ENCODE measurements around the gene ZNF581. TPM values are rescaled to one million over a fixed set of nuclear protein-coding genes. Genes with fewer than 3 reads are reported as not detected.

Gene ZNF581
- total RNA-seq, 1 experiment from 2014 or later = 65.1 TPM

DNA sequence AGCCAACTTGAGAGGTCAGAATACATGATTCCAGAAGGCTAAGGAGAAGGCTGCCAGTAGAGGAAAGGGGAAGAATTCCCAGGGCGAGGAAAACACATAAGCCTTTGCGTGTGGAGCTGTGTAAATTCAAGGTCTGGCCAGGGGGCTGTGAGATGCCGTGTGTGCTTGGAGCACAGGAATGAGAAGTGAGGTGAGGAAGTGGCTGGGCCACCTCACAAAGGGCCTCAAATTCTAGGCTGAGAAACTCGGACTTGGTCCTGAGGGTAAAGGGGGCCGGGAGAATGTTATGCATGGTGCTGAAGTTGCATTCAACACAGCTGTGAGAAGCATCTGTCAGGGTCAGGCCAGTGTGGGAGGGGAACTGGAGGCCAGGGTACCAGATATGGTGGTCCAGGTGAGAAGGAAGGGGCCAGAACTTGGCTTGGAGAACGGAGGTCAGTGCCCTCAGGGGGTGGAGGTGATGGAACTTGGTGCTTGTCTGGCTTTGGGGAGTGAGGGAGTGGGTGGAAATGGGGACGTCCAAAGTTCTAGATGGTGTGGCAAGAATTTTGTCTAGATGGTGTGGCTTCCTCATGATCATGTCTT lies 7.5 kb upstream of the ZNF581 start:
- Histone ChIP-seq H2BK5ac (ENCODE audit: insufficient read length, low read length) (no peak overlapping the region), H3K27me3 (ENCODE audit: insufficient read depth, low read length) (no peaks in the 10 kb centered on the region), H3K18ac (ENCODE audit: insufficient read length, low read depth, low read length) (no peak overlapping the region), H3K4me2 (ENCODE audit: insufficient read depth, insufficient read length, low read length) (peak overlapping the region; percentile 85), H3K9me3 (ENCODE audit: control insufficient read depth, low read depth, low read length) (no peaks in the 10 kb centered on the region), H3K4me1 (ENCODE audit: insufficient read depth, low read length) (0 out of 2 replicates have a peak, but pooled peaks cover 2% of the 10 kb centered on the region), H3K23me2 (ENCODE audit: insufficient read length, low read depth, low read length, poor library complexity, severe bottlenecking) (peaks cover 7% of the 10 kb centered on the region), H3T11ph (ENCODE audit: low read length) (no peak overlapping the region), H2AK5ac (ENCODE audit: insufficient read length, low read length) (no peak overlapping the region), H2BK120ac (ENCODE audit: low read depth, low read length, poor library complexity, severe bottlenecking) (no peak overlapping the region), H2AFZ (ENCODE audit: low read length) (no peak overlapping the region), H3K4ac (ENCODE audit: low read depth, low read length) (no peak overlapping the region), H2BK15ac (ENCODE audit: low read depth, low read length) (no peak overlapping the region), H4K91ac (ENCODE audit: insufficient read length, low read depth, low read length) (no peak overlapping the region), H3K56ac (ENCODE audit: insufficient read length, low read depth, low read length) (no peak overlapping the region), H4K8ac (replicated peaks; ENCODE audit: insufficient read length, low read depth, low read length) (no peak overlapping the region), H4K20me1 (ENCODE audit: control insufficient read depth, insufficient read depth, insufficient read length) (no peaks in the 10 kb centered on the region), H3K27ac (ENCODE audit: insufficient read length, low read depth, low read length) (no peak overlapping the region), H3K79me2 (ENCODE audit: insufficient read depth, low read length) (peaks cover 10% of the 10 kb centered on the region; the same call in 1 of the 2 replicates), H3K14ac (ENCODE audit: insufficient read depth, low read length) (no peak overlapping the region), H3K9ac (ENCODE audit: extremely low read depth, insufficient read length, low read length) (peak overlapping the region; percentile 11), H4K5ac (ENCODE audit: insufficient read length, low read depth, low read length) (no peak overlapping the region), H3K79me1 (ENCODE audit: insufficient read depth, low read depth, low read length, poor library complexity, severe bottlenecking) (peaks cover 6% of the 10 kb centered on the region), H2BK20ac (ENCODE audit: low read depth, low read length, poor library complexity, severe bottlenecking) (no peak overlapping the region), H3K23ac (ENCODE audit: insufficient read length, low read depth, low read length) (no peak overlapping the region), H2BK12ac (ENCODE audit: insufficient read length, low read depth, low read length) (no peak overlapping the region)
- Mint-ChIP-seq H3K9me3 (no peaks in the 10 kb centered on the region; a peak in 1 of 5 replicates), H3K27me3 (ENCODE audit: low read depth) (peaks cover 3% of the 10 kb centered on the region; the same call in 1 of the 2 replicates), H3K4me1 (peaks cover 22 to 37% of the 10 kb centered on the region in 2 experiments), H3K4me3 (peak overlapping the region; percentile 100), H3K27ac (peak overlapping the region in 1 of 3 experiments; percentile 100; a peak in 2 of 7 replicates), H3K36me3 (ENCODE audit: insufficient read depth in 1 of 3, low read depth in 3 of 3) (peaks cover 10 to 15% (median 14%) of the 10 kb centered on the region in 3 experiments)
- no CpG with 5 or more reads among the region's 7 CpGs for WGBS (ENCODE audit: extremely low coverage, insufficient read length, low lambda C conversion rate)
- TF ChIP-seq, protein P1, sequence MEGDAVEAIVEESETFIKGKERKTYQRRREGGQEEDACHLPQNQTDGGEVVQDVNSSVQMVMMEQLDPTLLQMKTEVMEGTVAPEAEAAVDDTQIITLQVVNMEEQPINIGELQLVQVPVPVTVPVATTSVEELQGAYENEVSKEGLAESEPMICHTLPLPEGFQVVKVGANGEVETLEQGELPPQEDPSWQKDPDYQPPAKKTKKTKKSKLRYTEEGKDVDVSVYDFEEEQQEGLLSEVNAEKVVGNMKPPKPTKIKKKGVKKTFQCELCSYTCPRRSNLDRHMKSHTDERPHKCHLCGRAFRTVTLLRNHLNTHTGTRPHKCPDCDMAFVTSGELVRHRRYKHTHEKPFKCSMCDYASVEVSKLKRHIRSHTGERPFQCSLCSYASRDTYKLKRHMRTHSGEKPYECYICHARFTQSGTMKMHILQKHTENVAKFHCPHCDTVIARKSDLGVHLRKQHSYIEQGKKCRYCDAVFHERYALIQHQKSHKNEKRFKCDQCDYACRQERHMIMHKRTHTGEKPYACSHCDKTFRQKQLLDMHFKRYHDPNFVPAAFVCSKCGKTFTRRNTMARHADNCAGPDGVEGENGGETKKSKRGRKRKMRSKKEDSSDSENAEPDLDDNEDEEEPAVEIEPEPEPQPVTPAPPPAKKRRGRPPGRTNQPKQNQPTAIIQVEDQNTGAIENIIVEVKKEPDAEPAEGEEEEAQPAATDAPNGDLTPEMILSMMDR (conservative IDR thresholded peaks at IDR 0.05) = no peak
- no peak for DNase-seq

Data from H9 (cell line).